KOPT-K1 (cell line): ENCODE measurements around the gene GALC.

Experiments
- H3K27ac ChIP-seq: fragments of 200-600 bp; sonication (generic); 2 replicates; pipeline ENCODE4 v1.5.1; 2016; ENCODE audit warnings: antibody characterized with exemption, mild to moderate bottlenecking, low read depth, low read length; ENCODE audit not compliant: poor library complexity, severe bottlenecking
- H3K36me3 ChIP-seq: fragments of 200-600 bp; sonication (generic); 2 replicates; pipeline ENCODE4 v1.5.1; 2017; ENCODE audit warnings: antibody characterized with exemption, mild to moderate bottlenecking, low read length, moderate library complexity; ENCODE audit not compliant: insufficient read depth
- H3K9me3 ChIP-seq: fragments of 200-600 bp; sonication (generic); 2 replicates; pipeline ENCODE4 v1.5.1; 2017; ENCODE audit warnings: antibody characterized with exemption, low read length, mild to moderate bottlenecking; ENCODE audit not compliant: insufficient read depth, poor library complexity, severe bottlenecking

GALC gene

GRCh38 chr14:87996291-87996592 is 3.3 kb upstream of the GALC start:
- Histone ChIP-seq H3K9me3 (peaks cover 15% of the 10 kb centered on the region), H3K27ac (peak overlapping the region; percentile 32), H3K36me3 (no peaks in the 10 kb centered on the region)

DNA sequence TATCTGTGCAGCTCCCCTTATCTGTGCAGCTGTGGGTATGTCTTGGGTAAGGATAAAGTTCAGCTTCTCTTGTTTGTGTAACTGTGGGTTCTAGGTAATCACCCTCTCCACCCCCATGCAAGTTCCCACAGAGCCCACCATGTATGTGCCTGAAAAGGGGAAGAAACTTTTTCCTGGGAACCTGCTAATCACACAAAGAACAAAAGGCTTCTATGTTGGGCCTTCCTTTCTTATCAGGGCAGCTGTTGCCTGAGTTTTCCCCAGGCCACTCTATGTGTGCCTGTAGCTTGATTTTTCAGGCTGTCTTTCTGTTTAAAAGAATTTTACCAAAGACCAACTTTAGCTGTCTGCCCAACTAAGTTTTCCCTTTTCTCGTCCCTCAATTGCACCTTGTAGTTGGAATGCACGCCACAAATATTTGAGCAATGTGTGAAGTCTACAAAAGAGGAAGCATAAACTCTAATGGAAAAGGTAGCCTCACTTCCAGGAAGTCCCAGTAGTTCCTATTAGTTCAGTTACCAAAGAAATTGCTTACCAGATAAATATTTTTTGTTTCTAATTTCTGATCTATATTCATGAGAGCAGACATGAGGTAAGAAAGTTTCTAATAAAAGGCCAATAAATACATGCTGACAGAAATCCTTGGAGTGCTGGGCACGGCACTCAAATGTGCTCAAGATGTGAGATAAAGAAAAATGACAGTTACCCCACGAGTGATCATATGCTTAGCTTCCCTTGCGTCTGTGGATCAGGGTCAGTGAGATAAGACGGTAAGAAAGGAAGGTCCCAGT is 2.7 kb upstream of the GALC start:
- peak overlapping the region; percentile 32 for H3K27ac ChIP-seq
- peaks cover 15% of the 10 kb centered on the region for H3K9me3 ChIP-seq

GRCh38 chr14:87994974-87995373 is 2.0 kb upstream of the GALC start:
- Histone ChIP-seq H3K27ac (no peak overlapping the region), H3K9me3 (peaks cover 15% of the 10 kb centered on the region), H3K36me3 (no peaks in the 10 kb centered on the region)

More for the DNA sequence above, 2.7 kb upstream of the GALC start:
- no peaks in the 10 kb centered on the region for H3K36me3 ChIP-seq

DNA sequence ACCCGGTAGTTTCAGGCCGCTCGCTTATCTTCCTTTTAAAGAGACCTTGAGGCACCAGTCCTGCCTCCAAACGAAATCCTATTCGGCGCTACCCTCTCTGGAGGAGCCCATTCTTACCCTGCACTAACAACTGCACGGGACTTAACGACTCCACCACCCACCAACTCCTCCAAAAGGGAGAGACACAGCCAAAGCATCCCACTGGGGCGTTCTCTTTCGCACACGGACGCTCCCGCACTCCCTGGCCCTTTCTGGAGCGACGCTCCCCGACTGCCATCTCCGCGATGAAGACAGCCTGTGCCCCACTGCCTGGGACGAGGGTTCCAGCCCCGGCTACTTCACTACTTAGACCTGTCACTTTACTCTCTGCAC is 650 bp downstream of the GALC start:
- Histone ChIP-seq H3K36me3 (no peaks in the 10 kb centered on the region), H3K9me3 (peaks cover 15% of the 10 kb centered on the region), H3K27ac (peak overlapping the region; percentile 61)

DNA sequence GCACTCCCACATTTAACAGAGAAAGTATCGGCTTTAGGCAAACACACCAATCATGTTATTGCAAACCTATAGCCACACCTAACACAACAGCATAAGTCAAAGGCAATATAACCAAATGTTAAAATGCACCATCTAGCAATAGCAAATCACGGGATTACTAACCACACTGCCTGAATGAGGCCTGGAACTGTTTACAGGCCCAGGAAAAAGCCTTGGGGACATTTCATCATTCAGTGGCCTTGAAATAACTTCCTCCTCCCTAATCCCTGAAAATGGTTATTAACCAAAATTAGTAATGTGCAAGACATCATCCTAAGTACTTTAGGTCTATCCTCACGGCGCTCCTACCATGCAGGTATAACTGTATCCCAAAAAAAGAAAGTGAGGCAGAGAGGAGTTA is 2.3 kb downstream of the GALC start:
- Histone ChIP-seq H3K36me3 (no peaks in the 10 kb centered on the region), H3K9me3 (peaks cover 15% of the 10 kb centered on the region), H3K27ac (no peak overlapping the region)

- peaks cover 12% of the 10 kb centered on the region for H3K9me3 ChIP-seq
- H3K27ac ChIP-seq: no peak overlapping the region
- no peaks in the 10 kb centered on the region for H3K36me3 ChIP-seq
Measured at GRCh38 chr14:87989956-87990299, 3.1 kb downstream of the GALC start.

DNA sequence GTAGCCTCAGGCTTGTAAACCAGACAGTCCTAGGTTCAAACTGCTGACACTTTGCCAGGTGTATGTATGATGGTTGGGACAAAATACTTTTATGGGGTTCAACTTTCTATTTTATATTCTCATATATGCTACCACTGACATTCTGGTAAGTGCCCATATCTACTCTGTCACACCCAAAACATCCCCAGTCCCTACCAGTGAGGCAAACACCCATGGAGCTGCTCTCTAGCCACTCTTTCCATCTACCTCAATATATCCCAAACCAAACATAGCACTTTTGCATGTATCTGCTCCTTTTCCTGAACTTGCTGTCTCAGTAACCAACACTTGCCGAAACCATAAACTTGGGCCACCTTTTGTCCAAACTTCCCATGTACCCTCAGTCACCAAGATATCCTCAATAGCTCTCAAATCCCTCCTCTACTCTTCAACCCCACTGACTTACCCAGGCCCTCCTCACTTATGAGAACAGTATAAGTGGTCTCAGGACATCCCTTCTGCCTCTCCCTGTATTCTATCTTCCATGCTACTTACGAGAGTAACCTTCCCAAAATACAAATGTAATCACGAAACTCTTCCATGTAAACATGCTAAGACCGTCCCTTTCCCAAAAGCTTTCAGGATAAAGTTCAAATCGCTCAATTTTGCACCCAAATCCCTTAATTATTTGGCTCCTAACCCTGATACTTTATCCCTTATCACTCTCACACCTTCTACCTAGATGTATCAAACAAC is 3.6 kb downstream of the GALC start:
- H3K27ac ChIP-seq: no peak overlapping the region
- H3K36me3 ChIP-seq: no peaks in the 10 kb centered on the region
- H3K9me3 ChIP-seq: peaks cover 11% of the 10 kb centered on the region

DNA sequence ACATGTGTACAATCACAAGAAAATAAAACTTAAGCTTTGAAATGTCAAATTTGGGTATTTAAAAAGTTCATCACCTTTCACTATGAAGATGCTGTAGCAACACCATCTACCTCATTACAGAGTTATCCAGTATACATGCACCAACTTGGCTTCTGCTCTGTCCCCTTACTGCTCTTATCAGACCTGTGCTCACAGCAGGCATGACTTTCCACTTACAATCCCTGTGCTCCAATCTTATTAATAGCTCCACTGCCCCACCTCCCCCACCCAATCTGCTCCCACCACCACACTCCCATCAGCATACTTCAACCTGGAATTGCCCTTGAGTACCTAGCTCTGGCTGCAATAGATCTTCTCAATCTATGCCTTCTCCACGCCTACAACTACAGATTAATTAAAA is 13.3 kb downstream of the GALC start:
- Histone ChIP-seq H3K36me3 (no peaks in the 10 kb centered on the region), H3K9me3 (no peaks in the 10 kb centered on the region), H3K27ac (no peak overlapping the region)

DNA sequence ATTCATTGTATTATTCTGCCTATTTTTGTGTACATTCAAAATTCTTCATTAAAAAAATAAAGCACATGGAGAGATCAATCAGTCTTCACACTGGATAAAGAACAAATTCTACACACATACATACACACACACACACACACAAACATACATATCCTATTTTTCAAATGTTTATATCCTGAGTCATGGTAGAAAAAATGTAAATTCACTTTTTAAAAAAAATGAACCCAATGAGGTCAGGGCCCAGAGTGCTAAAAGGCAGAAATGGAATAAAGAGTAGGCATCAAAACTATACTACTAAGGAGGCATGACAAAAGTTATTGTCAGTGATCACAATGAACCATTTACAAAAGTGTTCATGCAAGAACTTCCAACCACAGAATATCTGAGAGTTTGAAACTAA is 17.3 kb downstream of the GALC start:
- Histone ChIP-seq H3K9me3 (no peaks in the 10 kb centered on the region), H3K36me3 (no peaks in the 10 kb centered on the region), H3K27ac (no peak overlapping the region)

GRCh38 chr14:87971010-87971409 is 22.0 kb downstream of the GALC start:
- Histone ChIP-seq H3K9me3 (no peaks in the 10 kb centered on the region), H3K36me3 (no peaks in the 10 kb centered on the region), H3K27ac (no peak overlapping the region)

DNA sequence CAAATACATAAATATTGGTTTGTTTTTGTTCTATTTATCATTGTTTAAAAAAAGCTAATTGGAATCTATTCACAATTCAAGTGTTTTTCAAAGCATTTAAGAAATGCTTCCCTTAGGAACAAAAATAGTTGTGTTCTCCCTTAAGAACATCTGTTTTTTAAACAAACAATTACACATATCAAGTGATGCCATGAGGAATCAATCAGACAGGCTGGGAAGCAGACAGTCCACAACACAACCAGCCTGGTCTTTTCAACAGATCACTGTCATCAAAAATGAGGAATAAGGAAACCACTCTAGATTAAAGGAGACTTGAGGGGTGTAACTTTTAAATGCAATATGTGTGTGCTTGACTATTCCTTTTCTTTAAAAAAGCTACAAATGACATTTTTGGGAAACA is 25.5 kb downstream of the GALC start:
- Histone ChIP-seq H3K9me3 (no peaks in the 10 kb centered on the region), H3K36me3 (no peaks in the 10 kb centered on the region), H3K27ac (no peak overlapping the region)

- Histone ChIP-seq H3K27ac (no peak overlapping the region), H3K36me3 (no peaks in the 10 kb centered on the region), H3K9me3 (no peaks in the 10 kb centered on the region)
Measured at GRCh38 chr14:87966816-87967215, 26.2 kb downstream of the GALC start.

- Histone ChIP-seq H3K9me3 (peaks cover 4% of the 10 kb centered on the region), H3K27ac (no peak overlapping the region), H3K36me3 (no peaks in the 10 kb centered on the region)
Measured at GRCh38 chr14:87961246-87961645, 31.7 kb downstream of the GALC start.

DNA sequence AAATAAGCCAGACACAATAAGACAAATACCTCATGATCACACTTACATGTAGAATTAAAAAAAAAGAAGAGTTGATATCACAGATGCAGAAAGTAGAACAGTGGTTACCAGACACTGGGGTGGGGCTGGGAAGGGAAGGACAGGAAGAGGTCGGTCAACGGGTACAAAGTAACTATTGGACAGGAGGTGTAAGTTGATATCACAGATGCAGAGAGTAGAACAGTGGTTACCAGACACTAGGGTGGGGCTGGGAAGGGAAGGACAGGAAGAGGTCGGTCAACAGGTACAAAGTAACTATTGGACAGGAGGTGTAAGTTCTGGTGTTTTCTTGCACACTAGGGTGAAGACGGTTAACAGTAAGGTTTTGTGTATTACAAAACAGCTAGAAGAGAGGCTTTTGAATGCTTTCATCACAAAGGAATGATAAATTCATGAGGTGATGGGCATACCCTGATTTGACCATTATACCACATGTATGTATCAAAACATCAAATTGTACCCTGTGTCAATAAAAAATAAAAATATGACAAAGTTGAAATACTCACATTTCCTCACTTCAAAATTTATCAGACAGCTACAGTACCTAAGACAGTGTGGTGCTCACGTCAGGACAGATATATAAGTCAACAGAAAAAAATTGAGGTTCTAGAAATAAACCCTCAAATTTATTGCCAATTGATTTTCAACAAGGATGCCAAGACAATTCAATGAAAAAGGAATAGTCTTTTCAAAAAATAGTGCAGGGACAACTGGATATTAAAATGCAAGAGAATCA is 32.8 kb downstream of the GALC start:
- H3K27ac ChIP-seq: no peak overlapping the region
- H3K36me3 ChIP-seq: no peaks in the 10 kb centered on the region

DNA sequence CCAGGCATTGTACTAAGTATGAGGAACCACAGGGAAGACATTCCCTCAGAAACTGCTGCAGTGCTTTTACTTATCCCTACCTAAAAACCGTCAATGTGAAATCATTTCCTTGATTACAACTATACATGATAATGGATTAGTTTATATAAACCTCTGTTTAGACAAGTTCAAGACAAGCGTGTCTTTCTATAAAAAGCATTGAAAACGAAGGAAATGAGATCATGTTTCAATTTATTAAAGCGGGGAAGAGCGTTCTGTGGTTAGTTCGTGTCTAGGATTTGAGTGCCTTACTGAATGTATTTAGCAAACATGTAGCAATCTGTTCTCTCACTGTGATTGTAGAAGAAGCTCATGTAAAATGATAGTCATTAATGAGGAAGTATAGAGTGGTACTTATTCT is 37.5 kb downstream of the GALC start:
- no peaks in the 10 kb centered on the region for H3K36me3 ChIP-seq
- H3K9me3 ChIP-seq: peaks cover 4% of the 10 kb centered on the region
- no peak overlapping the region for H3K27ac ChIP-seq

More for the DNA sequence above, 32.8 kb downstream of the GALC start:
- peaks cover 4% of the 10 kb centered on the region for H3K9me3 ChIP-seq
